Measurements from ENCODE around the gene PSMB10.

PSMB10 gene

GRCh38 chr16:67963292-67963661, 26.6 kb upstream of the PSMB10 start:
- Histone ChIP-seq H3K27ac (ENCODE audit: insufficient read depth, low read length, poor library complexity, severe bottlenecking) (no peak overlapping the region), H3K36me3 (ENCODE audit: control insufficient read depth, insufficient read depth, low read length) (peaks cover 7% of the 10 kb centered on the region), H3K4me3 (ENCODE audit: insufficient read depth, low read depth, low read length, poor library complexity, severe bottlenecking) (no peak overlapping the region), H3K4me1 (ENCODE audit: control insufficient read depth, insufficient read depth, low read length, poor library complexity, severe bottlenecking) (peaks cover 14% of the 10 kb centered on the region), H3K9me3 (ENCODE audit: control insufficient read depth, low read length) (no peaks in the 10 kb centered on the region), H3K27me3 (replicated peaks; ENCODE audit: control insufficient read depth, insufficient read depth, low read length, poor library complexity, severe bottlenecking) (no peaks in the 10 kb centered on the region)
- DNase-seq: no peak

- peaks cover 4% of the 10 kb centered on the region for H3K4me1 ChIP-seq (ENCODE audit: control insufficient read depth, insufficient read depth, low read length, poor library complexity, severe bottlenecking)
- H3K27ac ChIP-seq (ENCODE audit: insufficient read depth, low read length, poor library complexity, severe bottlenecking): no peak overlapping the region
- H3K4me3 ChIP-seq (ENCODE audit: insufficient read depth, low read depth, low read length, poor library complexity, severe bottlenecking): no peak overlapping the region
- peaks cover 7% of the 10 kb centered on the region for H3K36me3 ChIP-seq (ENCODE audit: control insufficient read depth, insufficient read depth, low read length)
- H3K9me3 ChIP-seq (ENCODE audit: control insufficient read depth, low read length): no peaks in the 10 kb centered on the region
- H3K27me3 ChIP-seq (replicated peaks; ENCODE audit: control insufficient read depth, insufficient read depth, low read length, poor library complexity, severe bottlenecking): no peaks in the 10 kb centered on the region
- DNase-seq: no peak
Measured at GRCh38 chr16:67962135-67962534, 25.5 kb upstream of the PSMB10 start.

GRCh38 chr16:67961551-67961957, 24.9 kb upstream of the PSMB10 start:
- H3K27ac ChIP-seq (ENCODE audit: insufficient read depth, low read length, poor library complexity, severe bottlenecking): no peak overlapping the region
- no peaks in the 10 kb centered on the region for H3K27me3 ChIP-seq (replicated peaks; ENCODE audit: control insufficient read depth, insufficient read depth, low read length, poor library complexity, severe bottlenecking)
- H3K9me3 ChIP-seq (ENCODE audit: control insufficient read depth, low read length): no peaks in the 10 kb centered on the region
- no peak for DNase-seq
- no peaks in the 10 kb centered on the region for H3K4me1 ChIP-seq (ENCODE audit: control insufficient read depth, insufficient read depth, low read length, poor library complexity, severe bottlenecking)
- H3K36me3 ChIP-seq (ENCODE audit: control insufficient read depth, insufficient read depth, low read length): peaks cover 7% of the 10 kb centered on the region
- H3K4me3 ChIP-seq (ENCODE audit: insufficient read depth, low read depth, low read length, poor library complexity, severe bottlenecking): no peak overlapping the region

- peaks cover 7% of the 10 kb centered on the region for H3K36me3 ChIP-seq (ENCODE audit: control insufficient read depth, insufficient read depth, low read length)
- no peaks in the 10 kb centered on the region for H3K27me3 ChIP-seq (replicated peaks; ENCODE audit: control insufficient read depth, insufficient read depth, low read length, poor library complexity, severe bottlenecking)
- no peak for DNase-seq
- no peak overlapping the region for H3K4me3 ChIP-seq (ENCODE audit: insufficient read depth, low read depth, low read length, poor library complexity, severe bottlenecking)
- no peaks in the 10 kb centered on the region for H3K9me3 ChIP-seq (ENCODE audit: control insufficient read depth, low read length)
- H3K27ac ChIP-seq (ENCODE audit: insufficient read depth, low read length, poor library complexity, severe bottlenecking): no peak overlapping the region
- no peaks in the 10 kb centered on the region for H3K4me1 ChIP-seq (ENCODE audit: control insufficient read depth, insufficient read depth, low read length, poor library complexity, severe bottlenecking)
Measured at GRCh38 chr16:67959536-67960329, 23.1 kb upstream of the PSMB10 start.

- Histone ChIP-seq H3K4me1 (ENCODE audit: control insufficient read depth, insufficient read depth, low read length, poor library complexity, severe bottlenecking) (no peaks in the 10 kb centered on the region), H3K27me3 (replicated peaks; ENCODE audit: control insufficient read depth, insufficient read depth, low read length, poor library complexity, severe bottlenecking) (no peaks in the 10 kb centered on the region), H3K36me3 (ENCODE audit: control insufficient read depth, insufficient read depth, low read length) (peaks cover 12% of the 10 kb centered on the region), H3K9me3 (ENCODE audit: control insufficient read depth, low read length) (no peaks in the 10 kb centered on the region), H3K27ac (ENCODE audit: insufficient read depth, low read length, poor library complexity, severe bottlenecking) (no peak overlapping the region), H3K4me3 (ENCODE audit: insufficient read depth, low read depth, low read length, poor library complexity, severe bottlenecking) (no peak overlapping the region)
- no peak for DNase-seq
Measured at GRCh38 chr16:67957622-67958021, 21.0 kb upstream of the PSMB10 start.

GRCh38 chr16:67954421-67955196, 18.0 kb upstream of the PSMB10 start:
- H3K9me3 ChIP-seq (ENCODE audit: control insufficient read depth, low read length): no peaks in the 10 kb centered on the region
- H3K4me1 ChIP-seq (ENCODE audit: control insufficient read depth, insufficient read depth, low read length, poor library complexity, severe bottlenecking): no peaks in the 10 kb centered on the region
- no peaks in the 10 kb centered on the region for H3K27me3 ChIP-seq (replicated peaks; ENCODE audit: control insufficient read depth, insufficient read depth, low read length, poor library complexity, severe bottlenecking)
- DNase-seq: no peak
- peaks cover 10% of the 10 kb centered on the region for H3K36me3 ChIP-seq (ENCODE audit: control insufficient read depth, insufficient read depth, low read length)
- H3K4me3 ChIP-seq (ENCODE audit: insufficient read depth, low read depth, low read length, poor library complexity, severe bottlenecking): no peak overlapping the region
- no peak overlapping the region for H3K27ac ChIP-seq (ENCODE audit: insufficient read depth, low read length, poor library complexity, severe bottlenecking)

GRCh38 chr16:67953641-67954375, 17.2 kb upstream of the PSMB10 start:
- Histone ChIP-seq H3K4me1 (ENCODE audit: control insufficient read depth, insufficient read depth, low read length, poor library complexity, severe bottlenecking) (no peaks in the 10 kb centered on the region), H3K9me3 (ENCODE audit: control insufficient read depth, low read length) (no peaks in the 10 kb centered on the region), H3K27ac (ENCODE audit: insufficient read depth, low read length, poor library complexity, severe bottlenecking) (no peak overlapping the region), H3K4me3 (ENCODE audit: insufficient read depth, low read depth, low read length, poor library complexity, severe bottlenecking) (no peak overlapping the region), H3K36me3 (ENCODE audit: control insufficient read depth, insufficient read depth, low read length) (peaks cover 11% of the 10 kb centered on the region), H3K27me3 (replicated peaks; ENCODE audit: control insufficient read depth, insufficient read depth, low read length, poor library complexity, severe bottlenecking) (no peaks in the 10 kb centered on the region)
- no peak for DNase-seq

GRCh38 chr16:67951485-67951884, 14.8 kb upstream of the PSMB10 start:
- H3K4me1 ChIP-seq (ENCODE audit: control insufficient read depth, insufficient read depth, low read length, poor library complexity, severe bottlenecking): no peaks in the 10 kb centered on the region
- no peaks in the 10 kb centered on the region for H3K9me3 ChIP-seq (ENCODE audit: control insufficient read depth, low read length)
- H3K4me3 ChIP-seq (ENCODE audit: insufficient read depth, low read depth, low read length, poor library complexity, severe bottlenecking): no peak overlapping the region
- H3K27ac ChIP-seq (ENCODE audit: insufficient read depth, low read length, poor library complexity, severe bottlenecking): no peak overlapping the region
- no peaks in the 10 kb centered on the region for H3K27me3 ChIP-seq (replicated peaks; ENCODE audit: control insufficient read depth, insufficient read depth, low read length, poor library complexity, severe bottlenecking)
- H3K36me3 ChIP-seq (ENCODE audit: control insufficient read depth, insufficient read depth, low read length): peaks cover 15% of the 10 kb centered on the region
- DNase-seq: no peak

GRCh38 chr16:67950335-67950843, 13.7 kb upstream of the PSMB10 start:
- H3K4me3 ChIP-seq (ENCODE audit: insufficient read depth, low read depth, low read length, poor library complexity, severe bottlenecking): no peak overlapping the region
- no peaks in the 10 kb centered on the region for H3K9me3 ChIP-seq (ENCODE audit: control insufficient read depth, low read length)
- H3K36me3 ChIP-seq (ENCODE audit: control insufficient read depth, insufficient read depth, low read length): peaks cover 24% of the 10 kb centered on the region
- H3K4me1 ChIP-seq (ENCODE audit: control insufficient read depth, insufficient read depth, low read length, poor library complexity, severe bottlenecking): no peaks in the 10 kb centered on the region
- H3K27ac ChIP-seq (ENCODE audit: insufficient read depth, low read length, poor library complexity, severe bottlenecking): no peak overlapping the region
- DNase-seq: no peak
- no peaks in the 10 kb centered on the region for H3K27me3 ChIP-seq (replicated peaks; ENCODE audit: control insufficient read depth, insufficient read depth, low read length, poor library complexity, severe bottlenecking)

All from effector memory CD4-positive, alpha-beta T cell (primary cell).